GM21786 (cell line): ENCODE results near the gene CUTA.

ENCODE experiments used
- ATAC-seq: cut with Tn5 transposase; IDR thresholded peaks from one replicate; pipeline ENCODE4 v1.9.1; 2021; ENCODE audit not compliant: unreplicated experiment

CUTA gene

GRCh38 chr6:33424855-33425667 is 7.2 kb upstream of the CUTA start:
- no peak for ATAC-seq

DNA sequence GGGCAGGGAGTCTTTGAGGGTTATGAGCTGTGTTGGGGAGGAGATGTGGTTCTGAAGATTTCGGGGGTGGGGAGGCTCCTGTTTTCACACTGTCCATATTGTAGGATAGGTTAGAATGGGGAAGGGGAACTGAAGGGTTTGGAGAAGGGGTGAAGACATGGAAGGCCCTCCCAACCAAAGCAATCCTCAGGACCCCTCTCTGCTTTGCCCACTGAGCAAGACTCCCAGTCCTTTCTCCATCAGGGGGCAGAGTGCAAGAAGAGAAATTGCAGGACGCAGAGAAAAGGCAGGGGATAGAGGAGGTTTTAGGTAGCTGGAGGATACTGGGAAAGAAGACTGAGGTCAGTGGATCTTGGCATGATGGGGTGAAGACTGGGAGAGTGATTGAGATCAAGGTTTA is 5.9 kb upstream of the CUTA start:
- ATAC-seq: no peak

GRCh38 chr6:33421344-33421643 is 3.4 kb upstream of the CUTA start:
- no peak for ATAC-seq

DNA sequence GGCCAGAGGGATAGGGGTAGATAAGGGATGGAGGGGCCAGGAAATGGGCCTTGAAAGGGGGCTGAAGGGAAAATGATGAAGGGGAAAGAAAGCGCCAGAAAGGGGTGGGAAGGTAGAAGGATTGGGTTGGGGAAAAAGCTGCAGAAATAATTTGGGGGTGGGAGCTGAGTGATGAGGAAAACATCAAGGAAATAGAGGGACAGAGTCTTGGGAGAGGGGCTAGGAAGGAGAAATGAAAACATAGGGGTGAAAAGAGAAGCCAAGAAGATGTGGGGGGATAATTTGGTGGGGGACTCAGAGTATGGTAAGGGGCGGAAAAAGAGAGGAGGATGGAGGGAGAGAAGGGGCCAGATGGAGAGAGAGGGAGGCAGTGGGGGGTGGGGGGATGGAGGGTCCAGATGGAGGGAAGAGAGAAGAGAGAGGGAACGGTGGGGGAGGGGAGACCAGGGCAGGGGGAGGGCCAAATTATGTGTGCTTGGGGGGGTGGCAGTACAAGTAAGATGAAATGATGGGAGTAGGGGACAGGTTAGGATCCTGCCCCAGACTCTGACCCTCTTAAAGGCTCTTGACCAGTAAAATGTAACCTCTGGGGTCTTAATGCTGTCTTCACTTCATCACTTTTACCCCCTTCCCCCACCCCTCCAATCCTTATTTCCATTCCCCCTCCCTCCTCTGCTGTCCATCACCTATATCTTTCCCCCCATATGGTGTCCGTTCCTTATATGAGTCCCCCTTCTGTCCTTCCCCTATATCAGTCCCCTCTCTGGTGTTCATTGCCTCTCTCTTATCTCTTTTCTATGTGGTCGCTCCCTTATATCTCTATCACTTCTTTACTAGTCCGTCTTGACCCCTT is 2.8 kb upstream of the CUTA start:
- ATAC-seq: no peak

DNA sequence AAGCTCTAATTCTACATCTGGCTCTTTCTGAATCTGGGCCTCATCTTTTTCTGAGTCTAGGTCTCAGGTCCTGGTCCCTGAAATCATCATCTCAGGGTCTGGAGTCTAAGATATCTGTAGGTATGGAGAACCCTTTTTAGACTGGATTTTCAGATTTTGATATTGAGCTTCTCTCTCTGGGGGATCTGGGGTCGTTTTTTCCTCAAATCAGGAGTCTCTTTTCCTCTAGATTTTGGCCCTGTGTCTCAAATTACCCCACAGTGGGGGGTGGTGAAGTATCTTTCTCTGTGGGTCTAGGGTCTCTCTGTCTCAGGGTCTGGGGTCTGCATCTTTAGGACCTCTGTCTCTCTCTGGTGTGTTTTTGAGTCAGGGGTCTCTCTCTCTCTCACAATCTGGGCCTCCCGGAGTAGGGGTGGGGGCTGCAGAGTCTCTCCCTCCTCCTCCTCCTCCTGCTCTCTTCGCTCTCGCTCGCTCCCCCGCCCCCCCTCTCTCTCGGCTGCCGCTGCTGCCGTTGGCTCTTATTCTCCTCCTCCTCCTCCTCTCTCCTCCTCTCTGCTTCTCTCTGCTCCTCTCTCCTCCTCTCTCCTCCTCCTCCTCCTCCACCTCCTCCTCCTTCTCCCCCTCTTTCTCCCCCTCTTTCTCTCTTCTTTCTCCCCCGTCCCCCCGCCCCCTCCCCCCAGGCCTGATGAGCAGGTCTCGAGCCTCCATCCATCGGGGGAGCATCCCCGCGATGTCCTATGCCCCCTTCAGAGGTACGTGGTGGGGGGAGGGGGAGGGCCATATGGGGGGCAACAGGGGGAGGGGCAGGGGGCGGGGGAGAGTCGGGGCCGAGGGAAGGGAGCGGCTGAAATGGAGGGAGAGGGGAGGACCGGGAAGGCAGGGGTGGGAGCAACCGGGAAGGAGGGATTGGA is 1.9 kb upstream of the CUTA start, which contains the start of gene SYNGAP1:
SYNGAP1 (plus strand) TSS at position 486 of the 911 bp plus-strand sequence; CDS start at position 686, 200 bp downstream.
- no peak for ATAC-seq

DNA sequence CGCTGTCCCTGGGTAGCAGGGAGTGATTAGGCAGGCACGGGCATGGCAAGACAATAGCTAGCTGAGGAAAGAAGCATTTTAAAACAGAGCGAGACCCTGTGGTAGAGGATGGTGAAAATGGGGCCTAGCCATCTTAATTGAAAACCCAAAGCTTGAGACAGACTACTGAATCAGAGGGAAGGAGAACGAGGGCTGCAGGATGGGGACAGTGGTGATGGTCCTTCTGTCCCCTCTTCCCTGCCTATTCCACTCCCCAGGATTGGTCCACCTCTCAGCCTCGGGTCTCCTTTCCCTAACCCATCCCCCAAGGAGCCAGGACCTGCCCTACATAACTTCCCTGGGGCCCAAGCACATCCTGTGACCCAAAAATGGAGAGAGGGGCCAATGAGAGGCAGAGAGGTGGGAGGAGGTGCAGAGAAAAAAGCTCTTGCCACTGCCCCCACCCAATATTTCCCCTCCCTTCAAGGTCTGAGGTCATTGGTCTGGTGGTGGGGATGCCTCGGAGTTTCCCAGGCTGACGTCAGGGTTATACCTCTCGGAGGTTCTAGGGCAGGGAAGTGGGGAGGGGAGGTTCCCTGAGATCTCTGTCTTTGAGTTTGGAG is 884 bp upstream of the CUTA start:
- no peak for ATAC-seq

GRCh38 chr6:33417128-33417902 is 592 bp downstream of the CUTA start:
- ATAC-seq: no peak

DNA sequence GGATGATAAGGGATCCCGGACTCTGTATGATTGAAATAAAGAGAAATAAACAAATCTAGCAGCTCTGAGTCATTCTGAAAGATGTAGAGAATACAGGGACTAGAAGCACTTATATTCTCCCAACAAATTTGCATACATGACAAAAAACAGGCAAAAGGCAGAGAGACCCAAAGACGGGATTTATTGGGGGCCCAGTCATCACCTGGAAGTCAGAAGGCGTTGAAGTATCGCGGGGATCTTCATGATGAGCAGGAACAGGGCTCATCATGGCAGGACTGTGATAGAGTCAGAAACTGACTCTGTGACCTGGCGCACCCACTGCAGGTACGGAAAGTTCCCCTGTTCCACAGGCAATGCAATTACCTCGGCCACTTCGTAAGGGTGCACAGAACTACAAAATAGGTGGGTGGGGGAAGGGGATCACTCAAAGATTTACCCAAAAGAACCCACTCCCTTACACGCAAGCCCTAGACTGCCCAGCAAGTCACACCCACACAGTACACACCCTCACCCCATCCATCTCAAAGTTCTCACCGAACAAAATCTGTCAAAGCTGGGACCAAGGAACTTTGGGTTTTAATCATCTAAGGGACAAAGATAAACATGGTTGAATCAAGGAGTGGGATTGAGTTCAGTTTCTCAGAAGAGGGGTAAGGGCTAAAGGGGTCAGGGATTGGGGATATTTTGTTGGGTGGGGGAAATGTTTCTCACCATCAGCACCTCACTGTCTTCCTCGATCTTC is 1.4 kb downstream of the CUTA start:
- ATAC-seq: no peak

- no peak for ATAC-seq
Measured at GRCh38 chr6:33415831-33416230, 2.1 kb downstream of the CUTA start.

- no peak for ATAC-seq
Measured at GRCh38 chr6:33414592-33415271, 3.2 kb downstream of the CUTA start.

DNA sequence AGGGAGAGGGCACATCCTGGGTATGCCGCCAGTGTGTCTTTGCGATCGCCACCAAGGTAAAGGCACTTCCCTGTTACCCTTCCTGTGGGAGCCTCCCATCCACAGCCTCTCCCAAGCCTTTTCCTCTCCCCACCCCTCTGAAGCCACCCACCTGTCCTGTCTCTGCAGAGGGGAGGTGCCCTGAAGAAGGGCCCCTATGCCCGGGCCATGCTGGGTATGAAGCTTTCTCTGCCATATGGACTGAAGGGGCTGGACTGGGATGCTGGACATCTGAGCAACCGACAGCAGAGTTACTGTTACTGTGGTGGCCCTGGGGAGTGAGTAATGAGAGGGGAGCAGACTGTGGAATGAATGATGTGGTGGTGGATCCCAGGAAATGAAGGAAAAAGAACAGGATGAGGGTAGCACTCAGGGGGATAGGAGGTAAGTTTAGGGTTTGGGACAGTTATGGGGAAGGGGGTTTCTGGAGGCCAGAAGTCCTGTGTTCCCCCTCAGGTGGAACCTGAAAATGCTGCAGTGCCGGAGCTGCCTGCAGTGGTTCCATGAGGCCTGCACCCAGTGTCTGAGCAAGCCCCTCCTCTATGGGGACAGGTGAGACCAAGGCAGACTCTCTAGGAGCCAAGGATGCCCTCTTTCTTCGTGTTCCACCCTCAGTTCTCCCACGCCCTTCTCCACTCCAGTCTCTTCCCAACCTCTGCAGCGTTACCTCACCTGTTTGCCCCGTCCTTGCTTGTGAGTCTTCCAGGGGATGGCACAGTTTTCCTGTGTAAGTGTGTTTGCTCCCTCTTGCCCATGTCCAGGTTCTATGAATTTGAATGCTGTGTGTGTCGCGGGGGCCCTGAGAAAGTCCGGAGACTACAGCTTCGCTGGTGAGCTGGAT is 4.4 kb downstream of the CUTA start:
- ATAC-seq: no peak

- ATAC-seq: no peak
Measured at GRCh38 chr6:33412140-33413009, 5.5 kb downstream of the CUTA start.

DNA sequence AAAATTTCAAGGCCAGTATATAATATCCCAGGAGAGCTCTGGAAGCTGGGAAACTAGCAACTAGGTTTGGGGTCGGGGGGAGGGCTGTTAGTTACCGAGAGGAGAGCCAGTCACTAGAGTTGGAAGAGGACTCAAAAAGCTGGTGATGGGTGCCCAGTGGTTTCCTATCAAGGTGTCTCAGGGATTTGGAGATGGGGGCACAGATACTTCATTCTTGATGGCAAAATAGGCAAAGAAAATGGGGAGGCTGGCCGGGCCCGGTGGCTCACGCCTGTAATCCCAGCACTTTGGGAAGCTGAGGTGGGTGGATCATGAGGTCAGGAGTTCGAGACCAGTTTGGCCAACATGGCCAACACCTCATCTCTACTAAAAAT is 6.3 kb downstream of the CUTA start:
- ATAC-seq: no peak

DNA sequence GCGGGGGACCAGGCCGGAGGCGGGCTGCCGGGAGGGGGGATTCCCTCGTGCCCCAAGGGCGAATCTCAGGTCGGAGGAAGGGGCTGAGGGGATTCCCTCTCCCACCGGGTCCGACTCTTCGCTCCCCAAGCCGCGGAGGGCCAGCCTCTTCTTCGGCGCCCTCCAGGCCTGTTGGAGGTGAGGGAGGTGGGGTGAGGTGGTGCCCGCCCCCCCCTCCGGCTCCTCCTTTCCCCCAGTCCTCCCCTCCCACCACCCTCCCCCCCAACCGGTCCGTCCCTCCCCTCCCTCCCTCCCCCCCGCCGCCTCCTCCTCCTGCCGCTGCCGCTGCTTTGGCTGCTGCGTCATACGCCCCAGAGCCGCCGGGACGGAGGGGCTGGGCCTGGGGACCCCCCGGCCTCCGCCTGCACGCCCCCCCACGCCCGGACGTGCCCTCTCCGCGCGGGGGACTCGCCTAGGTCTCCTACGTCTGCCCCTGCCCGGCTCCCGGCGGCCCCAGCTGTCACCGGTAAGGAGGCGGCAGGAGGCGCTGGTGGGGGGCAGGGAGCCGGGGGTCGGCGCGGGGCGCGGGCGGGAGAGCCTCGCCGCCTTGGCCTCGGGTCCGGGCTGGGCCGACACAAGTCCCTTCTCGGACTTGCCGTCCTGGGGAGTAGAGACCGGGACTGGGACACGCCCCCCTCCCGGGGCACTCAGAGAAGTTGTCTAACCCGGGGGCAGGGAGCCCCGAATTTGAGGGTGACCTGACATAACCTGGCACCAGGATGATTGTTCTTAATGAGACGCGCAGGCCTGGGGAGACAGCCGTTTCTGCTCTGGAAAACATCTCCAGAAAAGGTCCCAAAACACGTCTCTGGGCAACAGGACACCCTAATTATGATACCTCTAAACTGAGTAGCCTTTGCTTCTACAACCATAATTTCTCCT is 6.9 kb downstream of the CUTA start, which contains the start of gene PHF1:
PHF1 (plus strand) TSS at position 304 of the 921 bp plus-strand sequence. CDS start 1,250 bp downstream, outside the sequence.
- ATAC-seq: peak; percentile 22

GRCh38 chr6:33410050-33410710 is 7.7 kb downstream of the CUTA start:
- peak; percentile 76 for ATAC-seq
